Effector memory CD4-positive, alpha-beta T cell (primary cell): ENCODE data around the gene CMTM6.
"Not testable (repeated sequence)": the region's sequence is repeated elsewhere in the genome, so short reads cannot be mapped to it uniquely, and the experiment has no call there.

ENCODE experiments used
- DNase-seq, 3 donors: peaks; one replicate each; pipeline ENCODE4 v3.0.0-alpha.2; 2020
- H3K27ac ChIP-seq: 2 replicates; pipeline ENCODE4 v1.7.0; 2013; ENCODE audit warnings: mild to moderate bottlenecking, low read length, moderate library complexity; ENCODE audit not compliant: insufficient read depth, poor library complexity, severe bottlenecking
- H3K27me3 ChIP-seq: replicated peaks from 2 replicates; pipeline ENCODE4 v1.7.0; 2013; ENCODE audit warnings: mild to moderate bottlenecking, low read length; ENCODE audit not compliant: insufficient read depth, control insufficient read depth, poor library complexity, severe bottlenecking
- H3K36me3 ChIP-seq: 2 replicates; pipeline ENCODE4 v1.7.0; 2013; ENCODE audit warnings: mild to moderate bottlenecking, low read length, moderate library complexity; ENCODE audit not compliant: control insufficient read depth, insufficient read depth
- H3K4me1 ChIP-seq: 2 replicates; pipeline ENCODE4 v1.7.0; 2013; ENCODE audit warnings: low read length, mild to moderate bottlenecking; ENCODE audit not compliant: control insufficient read depth, insufficient read depth, poor library complexity, severe bottlenecking
- H3K4me3 ChIP-seq: 2 replicates; pipeline ENCODE4 v1.7.0; 2013; ENCODE audit warnings: low read length, low read depth, mild to moderate bottlenecking; ENCODE audit not compliant: insufficient read depth, poor library complexity, severe bottlenecking
- H3K9me3 ChIP-seq: 2 replicates; pipeline ENCODE4 v1.7.0; 2013; ENCODE audit warnings: mild to moderate bottlenecking, low read length, moderate library complexity; ENCODE audit not compliant: control insufficient read depth

CMTM6 gene

DNA sequence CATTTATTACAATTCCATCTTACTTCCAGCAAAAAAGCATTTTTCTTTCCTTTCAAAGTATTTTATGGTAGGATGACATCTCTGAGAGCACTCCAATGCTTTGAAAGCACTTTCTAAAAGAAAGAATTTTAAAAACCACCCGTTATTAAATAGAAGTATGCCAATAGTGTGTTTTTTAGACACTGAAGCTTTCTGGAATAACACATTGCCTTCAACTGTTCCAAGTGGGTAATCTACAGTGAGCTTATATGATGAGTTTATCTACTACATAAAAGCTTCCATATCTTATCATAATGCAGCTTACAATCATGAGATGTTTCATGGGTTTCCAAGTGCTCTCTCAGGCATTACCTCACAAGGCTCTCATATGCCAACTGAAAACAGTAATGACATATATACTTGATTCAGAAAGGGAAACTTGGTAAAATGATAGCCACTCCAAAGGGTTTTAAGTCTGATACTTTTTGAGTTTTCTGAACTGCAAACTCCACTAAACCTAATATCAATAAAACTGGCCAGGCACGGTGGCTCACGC lies 14.1 kb downstream of the CMTM6 start:
- Histone ChIP-seq H3K27ac (no peak overlapping the region), H3K36me3 (peaks cover 35% of the 10 kb centered on the region), H3K4me3 (no peak overlapping the region), H3K27me3 (no peaks in the 10 kb centered on the region), H3K9me3 (no peaks in the 10 kb centered on the region), H3K4me1 (no peaks in the 10 kb centered on the region)
- no peak for DNase-seq

DNA sequence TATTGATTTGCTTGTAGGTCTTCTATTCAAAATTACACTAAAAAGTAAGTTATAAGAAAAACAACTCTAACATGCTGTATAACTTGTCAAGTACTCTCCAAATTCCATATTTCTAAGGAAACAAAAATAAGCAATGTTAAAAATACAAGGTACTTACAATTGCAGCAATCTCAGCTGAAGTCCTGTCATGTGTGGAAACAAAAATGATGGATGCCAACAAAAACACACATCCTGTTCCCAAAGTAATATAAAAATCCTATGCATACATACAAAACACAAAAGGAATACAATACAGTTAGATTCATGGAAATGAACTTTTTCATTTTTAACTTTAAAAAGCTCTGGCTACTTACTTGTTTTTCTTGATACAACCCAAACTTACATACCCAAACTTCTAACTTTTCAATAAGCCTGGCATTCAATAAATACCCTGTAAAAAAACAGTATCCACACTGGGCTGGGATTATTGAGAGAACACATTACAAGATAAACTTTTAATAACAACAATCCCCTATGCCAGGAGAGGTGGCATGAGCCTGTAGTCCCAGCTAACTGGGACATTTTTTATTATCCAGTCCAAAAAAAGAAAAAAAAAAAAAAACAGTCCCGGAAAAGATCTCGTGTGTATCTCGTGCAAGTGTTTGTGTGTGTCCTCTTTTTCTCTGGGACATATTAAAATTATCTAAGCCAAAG lies 14.7 kb downstream of the CMTM6 start:
- Histone ChIP-seq H3K9me3 (no peaks in the 10 kb centered on the region), H3K27me3 (no peaks in the 10 kb centered on the region), H3K4me1 (no peaks in the 10 kb centered on the region), H3K27ac (no peak overlapping the region), H3K36me3 (peaks cover 39% of the 10 kb centered on the region), H3K4me3 (no peak overlapping the region)
- DNase-seq, result no peak

DNA sequence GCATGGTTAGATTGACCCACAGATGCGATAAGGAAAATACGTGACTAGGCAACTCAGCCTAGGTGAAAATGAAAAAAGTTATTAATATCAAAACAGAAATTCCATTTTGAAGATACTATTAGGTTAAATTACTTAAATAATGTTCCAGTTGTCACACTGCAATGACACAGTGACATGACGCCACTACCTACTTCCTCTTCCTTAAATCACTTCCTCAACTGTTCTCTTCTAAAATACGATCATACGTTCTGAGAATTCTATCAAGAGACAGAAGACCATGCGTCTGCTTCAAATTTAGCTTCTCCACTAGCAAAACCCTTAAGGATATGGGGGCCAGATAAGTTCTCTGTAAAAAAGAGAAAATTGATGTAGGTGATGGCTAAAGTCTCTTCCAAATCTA lies 18.2 kb downstream of the CMTM6 start:
- H3K27me3 ChIP-seq, result no peaks in the 10 kb centered on the region
- no peaks in the 10 kb centered on the region for H3K9me3 ChIP-seq
- H3K4me1 ChIP-seq, result no peaks in the 10 kb centered on the region
- H3K4me3 ChIP-seq, result no peak overlapping the region
- no peak for DNase-seq
- peaks cover 47% of the 10 kb centered on the region for H3K36me3 ChIP-seq
- H3K27ac ChIP-seq, result no peak overlapping the region

DNA sequence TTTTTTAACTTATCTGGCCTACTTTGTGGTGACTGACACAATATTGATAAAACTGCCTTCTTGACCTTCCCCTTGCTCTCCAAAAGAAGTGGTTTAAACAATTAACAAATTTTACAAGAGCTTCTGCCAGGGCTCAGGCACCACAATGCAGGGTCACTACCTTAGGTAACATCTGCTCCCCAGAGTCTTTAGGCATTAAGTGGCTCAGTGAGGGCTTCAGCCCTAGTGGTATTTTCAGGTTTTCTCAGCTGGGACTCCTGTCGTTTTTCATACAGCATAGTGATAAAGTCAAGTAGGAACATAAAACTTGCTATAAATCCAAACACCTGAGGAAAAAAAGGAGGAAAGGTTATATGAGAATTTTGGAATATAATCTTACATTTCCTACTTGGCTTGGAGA lies 18.9 kb downstream of the CMTM6 start:
- Histone ChIP-seq H3K4me1 (no peaks in the 10 kb centered on the region), H3K4me3 (no peak overlapping the region), H3K27ac (no peak overlapping the region), H3K36me3 (peaks cover 47% of the 10 kb centered on the region), H3K9me3 (no peaks in the 10 kb centered on the region), H3K27me3 (no peaks in the 10 kb centered on the region)
- no peak for DNase-seq

DNA sequence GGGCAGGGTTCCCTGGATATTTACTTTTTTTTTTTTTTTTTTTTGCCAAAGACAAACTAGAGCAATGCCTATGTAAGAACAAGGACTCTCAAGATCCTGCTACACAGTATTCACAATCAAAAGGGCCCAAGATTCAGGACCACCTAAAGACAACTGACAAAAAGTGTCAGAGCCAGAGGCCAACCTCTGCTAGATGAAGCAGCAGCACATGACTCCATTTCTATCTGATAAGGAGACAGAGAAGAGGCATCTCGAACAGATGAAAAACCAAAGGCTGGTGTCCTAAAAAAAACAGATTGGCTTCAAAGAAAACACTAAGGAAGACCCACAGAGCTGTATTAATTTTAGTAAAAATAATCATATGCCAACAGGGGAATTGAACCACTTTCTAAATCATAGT lies 20.0 kb downstream of the CMTM6 start:
- Histone ChIP-seq H3K36me3 (peaks cover 36% of the 10 kb centered on the region), H3K27me3 (no peaks in the 10 kb centered on the region), H3K9me3 (no peaks in the 10 kb centered on the region), H3K4me3 (no peak overlapping the region), H3K27ac (no peak overlapping the region), H3K4me1 (no peaks in the 10 kb centered on the region)
- no peak for DNase-seq

DNA sequence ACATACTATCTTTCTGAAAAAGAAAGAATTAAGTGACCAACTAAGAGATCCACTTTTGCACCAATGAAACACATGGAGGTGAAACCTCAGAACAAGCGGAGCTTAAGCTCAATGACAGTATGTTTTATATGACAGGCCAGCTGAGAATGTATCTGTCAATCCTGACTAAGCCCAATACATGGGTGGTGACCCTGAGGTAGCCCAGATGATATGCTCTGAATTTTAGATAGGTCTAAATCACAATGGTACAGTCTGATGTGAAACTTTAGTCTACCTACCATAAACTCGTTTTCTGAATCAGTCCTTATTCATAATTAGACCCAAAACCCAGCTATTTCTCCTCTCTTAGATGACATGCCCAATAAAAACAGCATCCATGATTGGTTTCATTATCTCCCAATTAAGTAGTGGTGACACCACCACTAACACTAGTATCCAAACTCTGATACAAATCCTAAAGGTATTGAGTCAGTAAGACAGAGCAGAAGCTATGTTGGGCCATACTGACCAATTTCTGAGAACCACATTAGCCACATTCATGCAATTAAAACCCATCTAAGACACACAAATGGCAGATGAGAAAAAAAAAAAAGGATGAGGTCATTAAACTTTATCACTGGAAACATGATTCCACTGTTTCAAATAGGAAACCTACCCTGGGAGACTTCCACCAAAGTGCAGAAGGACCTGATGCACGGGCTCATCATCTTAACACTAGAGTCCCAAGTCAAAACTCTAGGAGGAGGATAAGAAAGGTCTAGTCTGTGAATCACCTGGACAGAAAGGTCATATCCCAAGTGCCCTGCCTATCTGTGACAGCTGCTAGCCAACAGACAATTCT lies 20.6 kb downstream of the CMTM6 start:
- H3K36me3 ChIP-seq, result peaks cover 31% of the 10 kb centered on the region
- H3K27ac ChIP-seq, result no peak overlapping the region
- H3K9me3 ChIP-seq, result no peaks in the 10 kb centered on the region
- no peak overlapping the region for H3K4me3 ChIP-seq
- no peaks in the 10 kb centered on the region for H3K27me3 ChIP-seq
- no peaks in the 10 kb centered on the region for H3K4me1 ChIP-seq
- no peak for DNase-seq

DNA sequence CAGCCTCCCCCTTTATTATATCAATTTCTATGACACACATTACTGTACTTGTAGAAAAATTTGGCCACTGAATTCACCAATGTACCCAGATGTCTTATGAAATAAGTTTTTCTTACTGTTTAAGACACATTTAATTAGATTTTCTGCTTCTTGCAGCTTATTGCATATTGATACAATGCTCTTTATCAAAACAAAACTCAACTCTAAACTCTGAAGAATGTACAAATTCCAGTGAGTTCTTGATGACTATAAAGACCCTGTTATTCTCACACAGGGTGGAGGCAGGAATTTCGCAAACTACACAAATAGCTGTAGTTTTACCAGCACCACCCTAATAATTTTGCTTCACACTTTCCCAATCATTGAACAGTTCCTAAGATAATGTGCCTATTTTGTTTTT lies 22.0 kb downstream of the CMTM6 start:
- no peak overlapping the region for H3K4me3 ChIP-seq

DNA sequence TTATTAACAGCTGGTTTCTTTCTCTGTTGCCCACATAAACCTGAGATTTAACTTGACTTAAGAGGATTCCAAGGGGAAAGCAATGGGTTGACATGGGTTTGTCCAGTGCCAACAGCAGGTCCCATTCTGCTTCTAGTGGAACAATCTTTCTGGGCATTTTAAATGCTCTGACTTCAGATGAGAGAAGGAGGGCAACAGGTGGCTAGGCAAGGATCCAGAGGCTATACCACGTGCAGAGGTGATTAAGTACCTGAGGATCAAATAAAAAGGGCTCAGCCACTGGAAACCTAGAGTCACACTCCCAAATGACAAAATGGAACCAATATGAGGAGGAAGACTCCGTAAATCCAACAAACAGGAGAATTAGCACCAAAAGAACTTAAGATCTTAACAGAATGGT lies 28.5 kb downstream of the CMTM6 start:
- Histone ChIP-seq H3K27me3 (no peaks in the 10 kb centered on the region), H3K27ac (no peak overlapping the region), H3K4me3 (no peak overlapping the region), H3K4me1 (peaks cover 9% of the 10 kb centered on the region), H3K9me3 (no peaks in the 10 kb centered on the region), H3K36me3 (peaks cover 7% of the 10 kb centered on the region)
- DNase-seq, result no peak

More for the DNA sequence above, 22.0 kb downstream of the CMTM6 start:
- DNase-seq, result no peak
- Histone ChIP-seq H3K9me3 (no peaks in the 10 kb centered on the region), H3K27me3 (no peaks in the 10 kb centered on the region), H3K36me3 (peaks cover 19% of the 10 kb centered on the region), H3K27ac (no peak overlapping the region), H3K4me1 (no peaks in the 10 kb centered on the region)

DNA sequence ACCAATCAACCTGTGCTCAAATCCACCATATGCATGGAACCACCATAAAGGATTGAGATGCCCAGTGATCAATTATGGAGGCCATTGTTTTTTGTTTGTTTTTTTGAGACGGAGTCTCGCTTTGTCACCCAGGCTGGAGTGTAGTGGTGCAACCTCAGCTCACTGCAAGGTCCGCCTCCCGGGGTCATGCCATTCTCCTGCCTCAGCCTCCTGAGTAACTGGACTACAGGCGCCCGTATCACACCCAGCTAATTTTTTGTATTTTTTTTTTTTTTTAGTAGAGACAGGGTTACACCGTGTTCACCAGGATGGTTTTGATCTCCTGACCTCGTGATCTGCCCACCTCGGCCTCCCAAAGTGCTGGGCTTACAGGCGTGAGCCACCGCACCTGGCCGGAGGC lies 30.5 kb downstream of the CMTM6 start:
- H3K36me3 ChIP-seq, result peaks cover 12% of the 10 kb centered on the region
- not testable (repeated sequence) for H3K27me3 ChIP-seq, DNase-seq, H3K9me3 ChIP-seq, H3K4me3 ChIP-seq, H3K4me1 ChIP-seq, H3K27ac ChIP-seq

DNA sequence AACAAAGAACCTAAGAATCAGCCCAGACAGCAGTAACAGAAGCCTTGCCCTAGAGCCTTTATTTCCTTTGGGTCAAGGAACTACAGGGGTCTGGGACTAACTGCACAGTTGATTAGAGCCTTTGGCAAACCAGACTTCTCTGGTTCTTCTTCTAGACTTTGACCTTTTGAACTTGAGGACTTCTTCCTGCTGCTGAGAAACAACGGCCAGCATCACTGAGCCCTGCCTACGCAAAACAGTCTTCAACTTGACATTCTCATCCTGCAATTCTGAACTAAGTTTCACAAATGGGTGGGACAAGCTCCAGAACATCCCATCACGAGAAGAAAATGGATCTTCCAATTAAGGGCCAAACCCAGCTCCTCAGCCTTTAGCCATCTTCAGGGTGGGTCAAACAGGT lies 31.4 kb downstream of the CMTM6 start:
- Histone ChIP-seq H3K4me1 (peaks cover 9% of the 10 kb centered on the region), H3K9me3 (no peaks in the 10 kb centered on the region), H3K36me3 (peaks cover 12% of the 10 kb centered on the region), H3K27me3 (no peaks in the 10 kb centered on the region), H3K4me3 (no peak overlapping the region), H3K27ac (no peak overlapping the region)
- DNase-seq, result no peak
